Dedifferentiated amniotic fluid mesenchymal stem cell (primary cell): ENCODE data around the gene INPP4A.
A peak's percentile ranks its signal among the peaks of the same experiment; 100 is the strongest.

Experiments
- DNase-seq: peaks from one replicate; pipeline ENCODE4 v3.0.0-alpha.2; 2016; ENCODE audit errors: extremely low spot score

Gene INPP4A

GRCh38 chr2:98494699-98495098, 50.0 kb downstream of the INPP4A start:
- no peak for DNase-seq

- no peak for DNase-seq
Measured at GRCh38 chr2:98496750-98497493, 52.3 kb downstream of the INPP4A start.

- no peak for DNase-seq
Measured at GRCh38 chr2:98498703-98499440, 54.2 kb downstream of the INPP4A start.

GRCh38 chr2:98500561-98500960, 55.9 kb downstream of the INPP4A start:
- DNase-seq = no peak

DNA sequence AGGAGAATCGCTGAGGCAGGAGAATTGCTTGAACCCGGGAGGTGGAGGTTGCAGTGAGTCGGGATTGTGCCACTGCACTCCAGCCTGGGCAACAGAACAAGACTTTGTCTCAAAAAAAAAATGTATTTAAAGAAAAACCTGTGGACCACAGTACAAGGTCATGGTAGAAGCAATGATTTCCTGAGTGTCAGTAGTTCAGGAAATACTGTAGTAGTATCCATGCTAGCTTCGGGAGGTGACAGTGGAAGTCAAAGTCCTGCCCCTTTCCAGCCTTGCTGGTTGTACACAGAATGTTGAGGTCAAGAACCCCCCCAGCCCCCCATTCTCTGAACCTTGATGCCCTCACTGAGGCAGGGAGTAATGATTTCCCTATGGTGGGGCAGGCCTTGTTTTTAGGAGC, 56.6 kb downstream of the INPP4A start:
- no peak for DNase-seq

DNA sequence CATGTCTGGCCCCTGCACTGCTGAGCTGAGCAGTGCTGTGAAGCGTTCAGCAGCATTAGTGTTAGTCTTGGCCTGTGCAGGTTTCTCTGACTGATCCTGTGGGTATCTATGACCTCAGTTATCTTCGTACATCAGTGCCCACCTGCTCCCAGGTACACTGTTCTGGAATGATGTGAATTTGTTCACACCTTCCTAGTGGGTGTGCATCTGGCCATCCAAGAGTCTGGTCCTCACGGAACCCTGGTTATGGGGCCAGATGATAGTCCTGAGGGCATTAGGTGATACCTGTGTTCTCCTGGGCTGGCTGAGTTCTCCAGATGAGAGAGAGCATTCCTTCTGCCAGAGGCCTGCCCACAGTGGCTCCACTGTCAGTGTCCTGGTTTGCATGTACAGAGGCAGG, 57.2 kb downstream of the INPP4A start:
- DNase-seq = no peak

- peak; percentile 43 for DNase-seq
Measured at GRCh38 chr2:98502556-98503335, 58.1 kb downstream of the INPP4A start.

GRCh38 chr2:98503481-98504105, 58.9 kb downstream of the INPP4A start:
- no peak for DNase-seq

- no peak for DNase-seq
Measured at GRCh38 chr2:98504381-98505109, 59.9 kb downstream of the INPP4A start.

GRCh38 chr2:98505311-98505808, 60.7 kb downstream of the INPP4A start:
- DNase-seq = no peak

GRCh38 chr2:98505971-98506664, 61.5 kb downstream of the INPP4A start:
- no peak for DNase-seq

DNA sequence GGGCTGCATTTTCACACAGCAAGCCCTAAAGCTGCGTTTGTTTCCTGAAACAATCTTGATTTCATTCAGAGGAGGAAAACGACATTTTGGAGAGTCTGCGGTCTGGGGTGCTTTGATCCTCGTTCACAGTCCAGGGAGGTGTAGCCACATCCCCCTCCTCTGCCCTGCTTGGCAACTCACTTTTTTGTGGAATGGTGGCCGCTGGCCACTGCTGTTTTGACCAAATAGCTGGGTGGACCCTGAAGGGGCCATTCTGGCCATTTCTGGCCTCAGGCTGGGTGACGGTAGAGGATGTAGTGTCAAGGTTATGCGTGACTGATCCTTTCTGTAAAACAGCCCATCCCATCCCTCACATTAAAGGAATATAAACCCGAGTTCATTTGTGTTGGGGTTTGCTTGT, 62.2 kb downstream of the INPP4A start:
- no peak for DNase-seq

GRCh38 chr2:98507461-98507860, 62.8 kb downstream of the INPP4A start:
- no peak for DNase-seq

DNA sequence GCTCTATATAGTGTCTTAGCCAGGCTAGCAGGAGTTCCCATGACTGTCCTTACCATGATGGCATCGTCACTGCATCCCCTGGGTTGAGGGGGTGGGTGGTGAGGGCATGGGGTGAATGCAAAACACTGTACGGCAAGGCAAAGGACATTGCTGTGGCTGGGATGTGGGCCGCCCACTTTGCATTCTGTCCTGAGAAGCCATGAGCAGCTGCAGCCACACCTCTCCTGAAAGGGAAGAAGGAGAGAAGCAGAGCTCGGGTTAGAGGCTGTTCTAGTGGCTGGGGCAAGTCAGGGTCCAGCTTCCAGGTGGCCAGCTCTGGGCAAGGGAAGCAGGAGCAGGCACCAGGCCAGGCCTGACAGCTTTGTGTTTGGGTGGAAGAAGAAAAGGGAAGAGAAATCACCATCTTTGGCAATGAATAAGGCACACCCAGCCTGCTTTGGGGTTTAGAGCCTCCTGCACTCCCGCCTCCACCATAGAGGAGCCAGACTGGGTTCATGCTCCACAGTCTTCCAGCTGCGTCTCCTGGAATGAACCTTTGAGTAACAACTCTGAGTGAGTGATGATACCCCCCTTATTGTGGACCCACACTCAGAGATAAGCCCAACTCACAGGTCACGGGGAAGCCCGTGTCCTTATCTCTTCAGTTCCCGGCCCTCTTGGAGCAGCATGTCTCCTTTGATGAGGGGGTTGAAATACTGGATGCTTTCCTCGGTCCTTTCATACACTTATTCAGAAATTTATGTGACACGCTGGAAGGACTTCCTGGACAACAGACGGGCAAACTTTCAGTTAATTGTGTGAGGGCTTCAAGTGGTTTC, 63.4 kb downstream of the INPP4A start:
- no peak for DNase-seq

GRCh38 chr2:98508709-98509066, 64.0 kb downstream of the INPP4A start:
- no peak for DNase-seq

GRCh38 chr2:98509542-98510321, 65.1 kb downstream of the INPP4A start:
- no peak for DNase-seq

DNA sequence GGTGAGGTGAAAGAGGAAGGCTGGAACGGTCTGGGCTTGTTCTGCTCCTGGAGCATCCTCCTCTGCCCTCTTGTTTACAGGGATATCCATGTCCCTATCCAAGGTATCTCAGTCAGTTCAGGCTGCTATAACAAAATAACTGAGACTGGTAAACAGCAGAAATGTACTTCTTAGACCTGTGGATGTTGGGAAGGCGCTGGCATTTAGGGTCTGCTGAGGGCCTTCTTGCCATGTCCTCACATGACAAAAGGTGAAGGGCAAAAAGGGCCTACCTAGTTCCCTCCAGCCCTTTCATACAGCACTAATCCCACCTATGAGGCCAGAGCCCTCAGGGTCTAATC, 65.6 kb downstream of the INPP4A start:
- DNase-seq = no peak

DNA sequence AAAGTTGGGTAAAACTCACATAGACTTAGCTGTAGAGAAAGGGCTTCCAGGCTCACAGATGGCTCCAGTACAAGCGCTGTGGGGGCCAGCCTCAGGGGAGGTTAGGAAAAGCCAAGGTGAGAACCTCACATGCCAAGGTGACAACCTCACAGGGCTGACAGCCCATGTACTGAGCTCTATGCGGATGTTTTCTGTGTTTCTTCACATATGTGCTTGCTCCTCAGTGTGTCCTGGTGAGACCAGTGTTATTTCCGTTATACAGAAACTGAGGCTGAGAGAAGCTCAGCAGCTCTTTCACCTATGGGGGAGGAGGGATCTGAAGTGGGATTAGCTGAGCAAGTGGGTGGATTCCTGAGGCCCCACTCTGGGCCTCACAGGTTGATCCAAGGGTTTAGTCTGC, 67.3 kb downstream of the INPP4A start:
- no peak for DNase-seq

DNA sequence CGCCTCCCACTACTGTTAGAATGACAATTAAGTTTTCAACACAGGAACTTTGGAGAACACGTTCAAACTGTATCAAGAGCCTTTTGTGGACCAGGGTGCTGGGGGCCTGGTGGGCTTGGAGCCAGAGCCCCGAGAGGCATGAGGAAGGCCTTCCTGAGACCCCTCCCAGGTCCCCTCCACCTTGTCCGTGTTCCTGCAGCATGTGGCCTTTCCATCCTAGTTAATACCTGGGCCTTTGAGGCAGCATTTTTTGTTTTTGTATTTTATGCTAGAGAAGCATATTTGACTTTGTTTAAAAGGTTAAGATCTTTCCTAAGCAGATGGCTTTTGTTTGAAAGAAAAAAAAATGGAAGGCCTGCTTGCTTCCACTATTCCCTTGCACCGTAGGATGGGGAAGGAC, 68.0 kb downstream of the INPP4A start:
- DNase-seq = no peak
